ENCODE data around the gene PDE2A. TPM values are rescaled to one million over a fixed set of nuclear protein-coding genes. Genes with fewer than 3 reads are reported as not detected.

The PDE2A gene
- total RNA-seq, 1 donor from 2014 or later: 74.4 TPM

DNA sequence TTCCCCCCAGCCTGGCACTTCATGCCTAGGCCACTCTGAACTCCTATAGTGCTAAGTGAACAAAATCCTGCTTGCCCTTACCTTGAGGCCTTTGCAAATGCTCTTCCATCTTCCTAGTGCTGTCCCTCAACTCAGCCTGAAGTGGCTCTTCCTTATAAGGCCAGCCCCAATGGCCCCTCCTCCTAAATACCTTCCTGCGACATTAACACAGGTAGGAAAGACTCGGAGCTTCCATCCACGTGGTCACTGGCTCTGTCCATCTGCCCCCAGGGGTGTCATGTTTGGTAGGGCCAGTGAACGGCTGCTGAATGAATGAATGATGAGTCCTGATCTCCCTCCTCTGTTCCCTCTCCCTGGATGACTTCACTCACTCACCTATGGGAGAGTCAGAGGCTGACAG lies 4.2 kb downstream of the PDE2A start:
- intact Hi-C loops (cut with DNase I): no loop called here
- DNase-seq (ENCODE audit: low spot score): no peak
- ATAC-seq: no peak

DNA sequence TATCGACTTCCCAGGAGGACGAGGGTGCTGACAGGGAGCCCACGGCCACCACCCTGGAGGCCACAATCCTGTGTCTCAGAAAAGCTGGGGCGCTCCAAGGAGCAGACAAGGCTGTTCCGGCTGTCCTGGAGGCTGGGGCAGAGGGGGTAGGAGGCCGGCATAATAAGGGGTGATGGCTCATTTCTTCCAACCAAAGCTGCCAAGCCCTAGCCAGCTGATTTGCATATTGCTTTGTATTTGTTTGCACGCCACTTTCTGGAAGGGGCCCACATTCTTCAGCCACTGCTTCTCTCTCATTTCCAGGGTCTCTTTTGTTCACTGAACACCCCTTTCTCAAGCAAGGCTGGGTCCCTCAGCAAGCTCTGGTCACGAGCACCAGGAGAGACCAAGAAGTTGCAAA lies 4.7 kb downstream of the PDE2A start:
- ATAC-seq: no peak
- intact Hi-C loops (cut with DNase I): no loop called here
- no peak for DNase-seq (ENCODE audit: low spot score)

DNA sequence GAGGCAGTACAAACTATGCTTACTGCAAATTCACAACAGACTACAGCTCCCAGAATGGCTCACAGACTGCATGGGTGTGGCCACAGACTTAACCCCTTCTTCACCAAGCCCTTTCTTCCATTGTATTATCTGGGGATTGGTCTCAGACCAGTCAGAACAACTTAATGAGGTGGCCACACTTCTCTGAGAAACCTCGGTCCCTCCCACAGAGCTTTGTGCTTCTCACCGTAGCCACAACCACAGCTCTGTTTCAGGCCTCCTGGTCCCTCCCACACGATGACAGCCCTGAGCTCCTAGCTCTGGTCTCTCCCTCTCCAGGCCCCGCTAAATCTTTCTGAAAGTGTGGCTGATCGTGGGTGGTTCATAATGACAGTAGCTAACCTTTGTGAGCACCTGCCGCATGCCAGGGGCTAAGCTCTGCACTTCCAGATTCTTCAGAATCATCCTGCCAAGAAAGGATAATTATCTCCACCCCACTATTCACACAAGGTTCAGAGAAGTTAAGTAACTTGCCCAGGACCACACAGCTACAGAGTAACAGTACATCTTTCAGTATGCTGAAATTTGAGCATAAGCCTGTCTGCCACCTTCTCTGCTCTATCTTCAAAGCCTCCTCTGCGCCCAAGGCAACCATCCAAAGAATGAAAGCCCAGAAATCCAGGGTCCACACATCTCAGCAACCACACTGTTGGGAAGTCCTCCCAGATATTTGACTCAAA lies 5.4 kb downstream of the PDE2A start:
- intact Hi-C loops (cut with DNase I): no loop called here
- no peak for DNase-seq (ENCODE audit: low spot score)
- no peak for ATAC-seq

DNA sequence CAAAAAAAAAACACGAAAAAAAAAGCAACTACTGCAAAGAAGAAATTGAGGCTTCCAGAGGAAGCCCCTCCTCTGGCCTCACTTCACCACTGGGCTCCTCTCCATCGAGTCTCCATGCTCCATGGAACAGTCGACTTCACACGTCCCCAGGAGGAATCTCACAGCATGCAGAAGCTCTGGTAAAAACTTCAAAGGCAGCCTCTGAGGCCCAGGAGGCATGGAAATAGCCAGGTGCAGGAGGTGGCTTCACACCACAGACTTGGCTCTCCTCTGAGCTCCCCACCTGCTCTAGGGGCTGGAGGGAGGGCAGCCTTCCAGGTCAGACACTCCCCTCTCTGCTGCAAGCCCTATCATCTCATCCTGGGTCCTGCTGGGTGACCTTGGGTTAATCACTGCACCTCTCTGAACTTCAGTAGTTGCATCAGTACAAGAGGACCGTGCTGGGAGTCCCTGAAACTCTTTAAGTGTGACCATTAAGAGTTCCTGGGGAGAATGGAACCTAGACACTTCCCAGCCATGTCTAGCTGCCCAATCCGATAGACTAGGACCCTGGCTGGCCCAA lies 8.2 kb downstream of the PDE2A start:
- intact Hi-C loops (cut with DNase I): no loop called here

DNA sequence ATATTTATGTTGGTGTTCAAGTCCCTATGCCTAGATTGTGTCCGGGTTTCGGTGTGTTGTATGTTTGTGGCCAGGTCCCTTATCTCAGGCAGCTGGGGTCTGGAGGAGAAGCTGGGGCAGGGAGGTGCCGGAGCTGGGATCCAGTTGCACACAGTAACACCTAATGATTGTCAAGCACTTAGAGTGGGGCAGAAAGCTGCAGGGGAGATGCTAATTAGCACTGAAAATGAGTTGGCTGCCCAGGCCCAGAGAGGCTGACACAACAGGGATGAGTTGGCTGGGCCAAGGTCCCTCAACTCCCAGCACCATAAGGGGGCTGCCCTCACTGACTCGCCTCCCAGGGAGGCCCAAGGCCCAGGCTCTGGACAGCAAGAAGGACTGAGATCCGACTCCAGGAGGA lies 12.2 kb downstream of the PDE2A start:
- ATAC-seq: no peak
- intact Hi-C loops (cut with DNase I): no loop called here
- no peak for DNase-seq (ENCODE audit: low spot score)

More for the DNA sequence above, 8.2 kb downstream of the PDE2A start:
- ATAC-seq (no peak), DNase-seq (ENCODE audit: low spot score) (no peak)

DNA sequence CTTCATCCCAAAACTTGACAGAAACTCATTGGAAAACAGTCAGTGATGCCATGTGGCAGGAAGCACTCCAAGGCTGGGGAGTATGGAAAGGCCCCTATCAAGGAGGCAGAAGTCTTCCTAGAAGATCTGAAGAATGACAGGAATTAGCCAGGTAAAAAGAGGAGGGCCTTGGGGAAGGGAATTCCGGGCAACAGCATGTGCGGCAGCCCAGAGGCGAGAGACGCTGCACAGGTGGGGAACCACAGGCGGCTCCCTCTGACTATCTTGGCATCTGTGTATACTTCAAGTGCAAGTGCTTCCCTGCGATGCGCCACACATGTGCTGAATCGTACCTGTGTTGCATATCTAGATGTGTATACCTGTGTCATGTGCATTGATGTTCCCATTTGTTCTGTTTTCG lies 12.7 kb downstream of the PDE2A start:
- intact Hi-C loops (cut with DNase I): no loop called here
- no peak for ATAC-seq
- no peak for DNase-seq (ENCODE audit: low spot score)

DNA sequence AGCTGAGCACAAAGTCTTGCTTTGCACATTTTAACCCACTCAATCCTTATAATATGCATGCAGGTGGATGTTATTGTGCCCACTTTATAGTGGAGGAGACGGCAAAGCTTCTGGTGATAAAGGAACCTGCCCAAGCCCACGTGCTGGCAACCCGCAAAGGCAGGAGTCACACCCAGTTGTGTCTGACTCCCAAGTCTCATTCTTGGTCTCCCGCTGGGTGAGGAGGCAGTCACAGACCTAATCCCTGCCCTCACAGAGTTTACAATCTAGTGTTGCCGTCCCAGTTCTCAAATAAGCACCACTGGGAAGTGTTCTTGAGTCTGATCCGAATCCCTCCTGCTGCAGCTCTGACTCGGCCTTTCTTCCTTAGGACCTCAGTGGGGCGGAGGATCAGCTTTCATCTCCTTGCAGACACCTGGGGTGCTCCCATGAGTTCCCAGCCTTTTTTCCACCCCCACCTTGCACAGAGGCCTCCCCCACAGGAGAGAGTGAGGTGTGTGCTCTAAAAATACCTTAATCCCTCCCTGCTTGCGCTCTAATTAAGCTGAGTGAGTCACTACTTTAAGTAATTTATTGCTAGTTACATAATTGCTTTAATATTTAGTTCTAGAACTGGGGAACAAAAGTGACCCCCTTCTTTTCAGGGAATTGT lies 15.1 kb downstream of the PDE2A start:
- ATAC-seq (no peak), DNase-seq (ENCODE audit: low spot score) (no peak)
- intact Hi-C loops (cut with DNase I): no loop called here

DNA sequence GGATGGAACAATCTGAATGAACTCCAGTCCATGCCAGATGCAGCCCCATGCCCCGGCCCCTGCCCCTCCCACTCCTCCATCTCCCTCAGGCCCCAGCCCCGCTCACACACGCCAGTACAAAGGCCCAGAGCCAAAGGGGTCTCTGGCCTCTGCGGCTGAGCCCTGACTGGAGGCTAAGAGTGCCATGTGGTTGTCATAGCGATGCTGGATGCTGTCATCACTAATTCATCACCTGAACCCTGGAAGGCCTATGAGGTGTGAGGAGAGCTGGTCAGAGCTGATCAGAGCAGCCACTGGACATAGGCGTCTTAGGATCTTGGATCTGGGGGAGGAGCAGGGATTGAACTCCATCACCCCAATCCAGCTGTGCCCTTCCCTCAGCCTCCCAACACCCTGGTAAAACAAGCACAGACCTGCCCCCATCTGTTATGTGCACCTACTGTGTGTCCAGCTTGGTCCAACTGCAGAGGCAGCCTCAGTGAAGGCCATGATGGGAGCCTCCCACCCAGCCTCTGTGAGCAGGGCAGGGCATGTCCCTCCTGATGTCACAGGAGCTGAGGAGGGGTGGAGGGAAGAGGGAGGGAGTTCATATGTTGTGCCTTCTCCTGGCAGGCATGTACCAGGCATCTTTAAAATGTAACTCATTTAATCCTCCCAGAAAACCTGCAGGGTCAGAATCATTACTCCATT lies 16.7 kb downstream of the PDE2A start:
- ATAC-seq (no peak), DNase-seq (ENCODE audit: low spot score) (no peak)
- intact Hi-C loops (cut with DNase I): no loop called here

DNA sequence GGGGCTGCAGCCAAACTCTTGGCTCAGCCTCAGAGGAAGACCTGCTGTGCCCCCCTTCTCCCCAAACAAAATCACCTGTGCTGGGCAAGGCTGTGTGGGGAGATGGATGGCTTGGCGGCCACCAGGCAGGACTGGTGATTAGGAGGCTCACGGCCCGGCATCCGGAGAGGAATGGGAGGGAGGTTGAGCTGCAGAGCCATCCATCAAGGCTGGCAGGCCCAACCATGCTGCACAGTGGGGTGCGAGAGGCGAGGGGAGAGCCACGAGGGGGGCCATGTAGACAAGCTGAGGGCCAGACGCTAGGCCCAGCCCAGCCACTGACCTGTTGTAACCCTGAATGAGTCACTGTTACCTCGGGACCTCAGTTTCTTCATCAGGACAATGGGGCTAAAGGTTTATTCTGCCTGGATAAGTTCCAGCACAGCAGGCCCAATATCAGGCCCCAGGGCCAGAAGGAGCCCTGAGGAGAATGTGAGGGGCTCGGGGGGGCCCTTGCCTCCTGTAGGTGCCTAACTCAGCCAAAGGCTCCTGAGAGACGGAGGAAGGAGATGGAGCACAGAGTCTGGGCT lies 18.2 kb downstream of the PDE2A start:
- ATAC-seq: no peak
- intact Hi-C loops (cut with DNase I): no loop called here
- no peak for DNase-seq (ENCODE audit: low spot score)

DNA sequence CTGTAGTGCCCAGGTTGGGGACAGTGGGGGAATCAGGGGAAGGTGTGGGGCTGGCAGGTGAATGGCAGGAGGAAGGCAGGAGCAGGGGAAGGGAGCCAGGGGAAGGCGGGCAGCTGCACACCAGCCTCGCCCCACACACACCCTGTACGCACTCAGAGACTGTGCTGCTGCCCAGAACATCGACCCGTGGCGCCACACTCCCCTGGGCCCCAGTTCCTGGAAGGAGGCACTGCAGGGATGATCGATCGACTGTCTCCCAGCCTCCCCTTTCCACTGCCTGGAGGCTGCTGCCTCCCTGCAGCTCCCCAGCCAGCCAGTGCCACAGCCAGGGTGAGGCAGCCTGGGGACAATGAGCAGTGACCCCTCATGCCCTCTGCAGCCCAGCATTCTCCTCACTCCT lies 19.2 kb downstream of the PDE2A start:
- DNase-seq (ENCODE audit: low spot score) (no peak), ATAC-seq (no peak)
- intact Hi-C loops (cut with DNase I): no loop called here

DNA sequence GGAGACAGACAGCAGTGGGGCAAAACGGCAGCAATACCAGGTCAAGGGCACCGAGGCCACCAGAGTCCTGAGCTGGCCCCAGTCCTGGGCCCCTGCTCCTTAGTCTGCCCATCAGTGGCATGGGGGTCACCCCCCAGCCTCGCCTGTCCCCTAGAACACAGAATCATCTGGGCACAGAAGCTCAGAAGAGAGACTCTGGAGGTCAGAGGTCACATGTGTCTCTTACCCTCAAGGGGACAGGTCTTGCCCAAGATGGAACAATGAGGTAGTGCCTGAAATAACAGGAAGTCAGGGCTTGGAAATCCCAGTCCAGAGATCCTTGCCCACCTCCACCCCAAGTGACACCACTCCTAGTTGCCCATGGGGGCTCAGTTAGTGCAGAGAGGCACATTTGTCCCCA lies 20.6 kb downstream of the PDE2A start:
- no peak for DNase-seq (ENCODE audit: low spot score)
- intact Hi-C loops (cut with DNase I): no loop called here
- ATAC-seq: peak; percentile 44

DNA sequence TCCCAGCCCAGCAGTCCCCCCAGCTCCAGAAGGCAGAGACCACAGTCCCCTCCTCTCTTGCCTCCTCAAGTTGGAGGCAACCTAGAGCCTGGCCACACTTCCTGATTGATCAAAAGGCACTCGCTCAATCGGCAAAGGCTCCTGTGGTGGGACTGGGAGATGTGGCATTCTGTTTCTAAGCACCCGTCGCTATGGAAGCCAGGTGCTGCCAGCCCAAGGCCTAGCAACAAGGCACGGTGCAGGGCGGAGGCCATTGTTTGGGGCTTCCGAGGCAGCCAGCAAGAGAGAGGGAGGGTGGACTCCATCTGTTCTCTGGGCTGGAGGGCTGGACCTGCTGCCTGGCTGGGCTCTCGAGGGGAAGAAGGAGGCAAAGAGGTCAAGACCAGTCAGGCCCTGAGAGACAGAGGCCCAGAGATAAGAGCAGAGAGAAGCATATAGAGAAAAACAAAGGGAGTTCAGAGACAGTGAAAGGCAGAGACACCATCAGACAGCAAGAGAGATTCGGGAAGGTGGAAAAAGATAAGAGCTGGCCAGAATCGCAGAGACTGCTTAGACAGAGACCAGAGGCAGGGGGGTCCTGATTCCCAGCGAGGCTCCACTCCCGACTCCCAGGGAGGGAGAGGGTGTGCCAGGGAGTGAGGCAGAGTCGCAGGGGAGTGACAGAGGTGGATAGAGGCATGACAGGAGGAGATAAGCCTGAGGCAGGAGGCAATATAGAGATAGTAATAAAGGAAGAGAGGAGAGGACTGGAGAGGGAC lies 21.2 kb downstream of the PDE2A start:
- DNase-seq (ENCODE audit: low spot score): no peak
- intact Hi-C loops (cut with DNase I): no loop called here
- ATAC-seq: no peak

DNA sequence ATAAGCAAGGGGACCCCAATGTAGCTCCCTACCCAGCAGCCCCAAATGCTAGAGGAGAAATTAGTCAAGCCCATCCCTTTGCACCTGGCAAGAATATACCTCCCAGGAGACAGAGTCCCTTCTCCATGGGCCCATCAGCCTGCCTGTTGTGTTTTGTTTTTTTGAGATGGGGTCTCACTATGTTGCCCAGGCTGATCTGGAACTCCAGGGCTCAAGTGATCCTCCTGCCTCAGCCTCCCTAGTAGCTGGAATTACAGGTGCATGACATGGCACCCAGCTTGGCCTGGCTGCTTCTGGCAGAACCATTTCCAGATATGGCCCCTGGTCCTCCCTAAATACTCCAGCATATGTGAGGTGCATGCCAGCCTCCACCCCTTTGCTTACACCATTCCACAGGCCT lies 22.1 kb downstream of the PDE2A start:
- intact Hi-C loops (cut with DNase I): no loop called here
- DNase-seq (ENCODE audit: low spot score) (no peak), ATAC-seq (no peak)

DNA sequence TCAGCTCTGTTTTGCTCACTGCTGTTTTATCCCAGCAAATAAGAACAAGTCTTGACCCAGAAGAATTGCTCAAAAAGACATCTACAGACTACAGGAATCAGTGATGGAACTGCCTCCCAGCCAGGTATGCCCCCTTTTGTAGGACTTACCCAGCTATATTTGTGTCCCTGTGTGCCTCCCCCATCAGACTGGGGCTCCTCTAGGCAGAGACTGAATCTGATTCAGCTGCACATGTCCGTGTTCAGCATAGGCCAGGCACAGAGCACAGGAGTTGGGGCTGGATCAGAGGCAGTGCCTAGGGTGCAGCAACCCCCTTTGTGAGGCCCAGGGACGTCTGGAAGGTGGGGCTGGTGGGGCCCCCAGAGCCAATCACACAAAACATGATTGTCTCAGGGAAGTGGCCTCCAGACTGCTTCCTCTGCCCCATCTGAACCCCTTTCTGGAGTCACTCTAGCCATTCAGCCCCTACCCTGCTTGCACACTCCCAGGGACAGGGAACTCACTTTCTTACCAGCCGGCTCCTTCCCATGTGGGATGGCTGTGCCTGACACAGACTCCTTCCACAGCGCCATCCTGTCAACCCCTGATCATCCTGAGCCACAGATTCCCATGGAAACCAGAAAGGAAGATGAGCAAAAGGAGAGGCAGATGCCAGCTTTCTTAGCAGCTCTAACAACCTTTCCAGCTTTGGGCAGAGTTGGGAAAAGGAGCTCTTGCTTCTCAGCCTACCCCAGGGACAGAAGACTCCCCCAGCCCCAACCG lies 24.8 kb downstream of the PDE2A start:
- intact Hi-C loops (cut with DNase I): loop anchor here (10.0 kb wide), 1 partner anchor 175 kb away; no protein-coding TSS in a partner anchor
- no peak for ATAC-seq

DNA sequence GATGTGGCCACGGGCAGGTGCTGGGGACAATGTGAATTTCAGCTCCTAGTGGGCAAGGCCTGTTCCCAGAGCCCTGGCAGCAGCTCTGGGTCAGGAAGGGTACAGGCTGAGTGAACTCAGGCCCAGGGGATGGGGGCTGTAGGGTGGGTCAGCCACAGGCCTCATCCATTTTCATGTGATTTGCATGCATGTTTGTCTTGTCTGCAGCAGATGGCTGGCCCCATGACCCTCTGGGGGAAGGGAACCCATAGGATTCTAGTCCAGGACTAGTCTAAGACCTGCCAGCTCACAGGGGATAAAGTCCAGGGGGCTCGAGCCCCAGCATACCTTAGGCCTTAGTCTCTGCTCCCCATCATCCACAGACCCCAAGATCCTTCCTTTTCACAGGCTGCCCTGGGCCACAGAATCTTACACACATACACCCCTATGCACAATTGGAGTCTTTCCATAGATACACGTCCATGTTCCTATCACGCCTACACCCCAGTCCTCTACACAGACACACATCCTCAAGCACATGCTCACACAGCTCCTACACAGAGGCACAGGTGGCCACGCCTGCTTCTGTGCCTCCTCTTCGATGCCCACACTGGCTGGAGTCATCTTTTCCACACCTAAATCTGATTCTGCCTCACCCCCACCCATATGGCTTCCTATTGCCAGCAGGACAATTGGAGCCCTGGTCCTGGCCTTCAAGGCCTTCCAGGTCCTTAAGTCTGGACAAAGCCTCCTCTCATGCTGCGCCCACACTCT lies 25.7 kb downstream of the PDE2A start:
- intact Hi-C loops (cut with DNase I): loop anchor here (10.0 kb wide), 1 partner anchor 174 kb away; no protein-coding TSS in a partner anchor
- ATAC-seq (no peak), DNase-seq (ENCODE audit: low spot score) (no peak)

More for the DNA sequence above, 24.8 kb downstream of the PDE2A start:
- DNase-seq (ENCODE audit: low spot score): no peak

DNA sequence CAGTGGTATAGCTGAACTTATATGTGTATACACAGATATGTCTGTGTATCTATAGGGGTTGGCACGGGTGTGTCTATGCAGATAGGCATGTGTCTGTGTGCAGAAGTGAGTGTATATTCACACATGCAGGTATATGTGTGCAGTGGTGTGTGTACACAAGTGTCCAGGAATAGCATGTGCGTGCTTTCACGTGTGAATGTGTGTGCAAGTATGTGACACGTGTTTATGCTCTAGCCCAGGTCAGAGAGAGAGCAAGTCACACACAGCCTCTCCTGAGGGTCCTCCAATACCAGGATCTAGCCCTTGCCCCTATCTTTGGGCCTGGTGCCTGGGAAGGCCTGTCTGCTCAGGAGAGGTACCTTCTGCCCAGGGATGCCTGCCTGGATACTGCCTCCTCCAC lies 26.3 kb downstream of the PDE2A start:
- DNase-seq (ENCODE audit: low spot score): no peak
- intact Hi-C loops (cut with DNase I): loop anchor here (10.0 kb wide), 1 partner anchor 173 kb away; no protein-coding TSS in a partner anchor
- ATAC-seq: no peak

DNA sequence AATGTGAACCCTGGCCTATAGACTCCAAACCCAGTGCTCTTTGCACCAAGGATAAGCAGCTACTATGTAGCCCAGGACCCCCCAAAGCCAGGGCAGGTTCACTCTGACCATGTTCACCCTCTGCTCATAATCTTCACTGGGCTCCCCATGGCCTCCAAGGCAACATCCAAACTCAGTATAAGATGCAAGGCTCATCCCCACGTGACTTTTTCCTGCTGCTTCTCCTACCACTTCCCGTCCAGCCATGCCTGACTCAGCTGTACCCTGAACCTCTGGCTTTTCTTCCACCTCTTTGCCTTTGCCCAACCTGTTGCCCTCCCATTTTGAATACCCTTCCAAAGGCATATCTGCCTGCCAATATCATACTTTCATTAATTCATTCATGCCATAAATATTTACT lies 27.8 kb downstream of the PDE2A start:
- DNase-seq (ENCODE audit: low spot score): no peak
- intact Hi-C loops (cut with DNase I): loop anchor here (10.0 kb wide), 1 partner anchor 172 kb away; no protein-coding TSS in a partner anchor
- ATAC-seq: no peak

Data from sciatic nerve (tissue), 2 donors.